ENCODE data around the gene HUNK. TPM values are rescaled to one million over a fixed set of nuclear protein-coding genes. Genes with fewer than 3 reads are reported as not detected.

HUNK gene
- total and polyA plus RNA-seq, 2 experiments from 2014 or later, result 7.1 to 10.8 TPM

DNA sequence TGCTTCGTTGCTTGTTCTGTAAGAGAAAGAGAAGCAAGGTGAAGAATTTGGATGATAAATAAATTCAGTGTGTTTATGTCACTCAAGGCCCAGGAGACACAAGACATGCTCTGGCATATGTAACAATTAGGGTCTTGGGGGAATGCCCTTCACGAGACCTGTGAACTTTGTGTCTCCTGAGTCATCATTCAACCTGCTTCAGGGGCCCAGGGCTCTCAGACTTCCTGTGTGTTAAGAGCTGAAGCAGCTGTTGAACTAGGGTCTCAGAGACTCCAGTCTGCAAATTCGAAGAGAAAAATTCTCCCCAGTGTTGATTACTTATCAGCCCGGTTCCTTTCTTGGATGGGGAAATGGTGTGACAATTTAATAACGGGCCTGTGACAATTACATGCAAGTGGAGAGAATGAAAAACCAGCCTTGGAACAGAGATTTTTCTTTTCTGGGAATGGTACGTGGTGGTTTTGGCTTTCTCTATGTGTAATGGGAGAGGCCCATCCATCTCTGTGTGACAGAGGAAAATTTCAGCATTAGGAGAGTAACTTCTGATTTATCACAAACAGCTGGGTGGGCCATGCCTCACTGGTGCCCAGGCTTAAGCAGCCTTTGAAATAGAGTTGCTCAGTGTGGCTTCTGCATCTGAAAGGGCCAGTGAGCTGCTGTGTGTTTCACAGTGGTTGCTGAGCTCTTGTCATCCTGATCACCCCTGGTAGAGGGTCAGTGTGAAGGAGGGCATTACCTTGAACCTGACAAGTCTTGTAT lies 22.4 kb downstream of the HUNK start:
- Histone ChIP-seq H3K4me1 (ENCODE audit: insufficient read depth) (peaks cover 40% of the 10 kb centered on the region), H3K79me2 (peaks cover 71% of the 10 kb centered on the region)

GRCh38 chr21:31896019-31896418 lies 23.2 kb downstream of the HUNK start:
- Histone ChIP-seq H3K36me3 (replicated peaks; ENCODE audit: insufficient read depth, low read depth) (no peaks in the 10 kb centered on the region), H3K27me3 (no peaks in the 10 kb centered on the region), H3K4me1 (ENCODE audit: insufficient read depth) (peaks cover 42% of the 10 kb centered on the region), H3K9me3 (ENCODE audit: low read depth) (no peaks in the 10 kb centered on the region), H4K20me1 (ENCODE audit: insufficient read depth, poor library complexity, severe bottlenecking) (no peaks in the 10 kb centered on the region), H3K4me3 (no peak overlapping the region), H3K79me2 (peaks cover 67% of the 10 kb centered on the region), H3K27ac (peak overlapping the region; percentile 71), H3K4me2 (no peak overlapping the region), H3K9me2 (replicated peaks; ENCODE audit: insufficient read depth) (no peaks in the 10 kb centered on the region), H2AFZ (no peak overlapping the region)
- TF ChIP-seq EZH2 (IDR thresholded peaks at IDR 0.05; ENCODE audit: borderline replicate concordance) (no peak), EZH2phosphoT487 (IDR thresholded peaks at IDR 0.05; ENCODE audit: low read depth, severe bottlenecking, unreplicated experiment) (no peak)
- TF ChIP-seq, protein P1, sequence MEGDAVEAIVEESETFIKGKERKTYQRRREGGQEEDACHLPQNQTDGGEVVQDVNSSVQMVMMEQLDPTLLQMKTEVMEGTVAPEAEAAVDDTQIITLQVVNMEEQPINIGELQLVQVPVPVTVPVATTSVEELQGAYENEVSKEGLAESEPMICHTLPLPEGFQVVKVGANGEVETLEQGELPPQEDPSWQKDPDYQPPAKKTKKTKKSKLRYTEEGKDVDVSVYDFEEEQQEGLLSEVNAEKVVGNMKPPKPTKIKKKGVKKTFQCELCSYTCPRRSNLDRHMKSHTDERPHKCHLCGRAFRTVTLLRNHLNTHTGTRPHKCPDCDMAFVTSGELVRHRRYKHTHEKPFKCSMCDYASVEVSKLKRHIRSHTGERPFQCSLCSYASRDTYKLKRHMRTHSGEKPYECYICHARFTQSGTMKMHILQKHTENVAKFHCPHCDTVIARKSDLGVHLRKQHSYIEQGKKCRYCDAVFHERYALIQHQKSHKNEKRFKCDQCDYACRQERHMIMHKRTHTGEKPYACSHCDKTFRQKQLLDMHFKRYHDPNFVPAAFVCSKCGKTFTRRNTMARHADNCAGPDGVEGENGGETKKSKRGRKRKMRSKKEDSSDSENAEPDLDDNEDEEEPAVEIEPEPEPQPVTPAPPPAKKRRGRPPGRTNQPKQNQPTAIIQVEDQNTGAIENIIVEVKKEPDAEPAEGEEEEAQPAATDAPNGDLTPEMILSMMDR (IDR thresholded peaks at IDR 0.05; ENCODE audit: poor library complexity), result no peak
- DNase-seq (ENCODE audit: low spot score), result no peak
- WGBS (ENCODE audit: low lambda C conversion rate, missing lambda C conversion rate), result 74% methylated on average over 7 of the region's 7 CpGs

More for the DNA sequence above, 22.4 kb downstream of the HUNK start:
- H3K27ac ChIP-seq, result peak overlapping the region; percentile 71
- no peaks in the 10 kb centered on the region for H3K9me2 ChIP-seq (replicated peaks; ENCODE audit: insufficient read depth)
- 51% methylated on average over 6 of the region's 6 CpGs for WGBS (ENCODE audit: low lambda C conversion rate, missing lambda C conversion rate)
- H4K20me1 ChIP-seq (ENCODE audit: insufficient read depth, poor library complexity, severe bottlenecking), result no peaks in the 10 kb centered on the region
- peak overlapping the region; percentile 47 for H3K4me2 ChIP-seq
- no peaks in the 10 kb centered on the region for H3K36me3 ChIP-seq (replicated peaks; ENCODE audit: insufficient read depth, low read depth)
- no peaks in the 10 kb centered on the region for H3K9me3 ChIP-seq (ENCODE audit: low read depth)
- H2AFZ ChIP-seq, result no peak overlapping the region
- no peaks in the 10 kb centered on the region for H3K27me3 ChIP-seq
- no peak for DNase-seq (ENCODE audit: low spot score)
- TF ChIP-seq, protein P1 (IDR thresholded peaks at IDR 0.05; ENCODE audit: poor library complexity), result no peak
- no peak for TF ChIP-seq EZH2 (IDR thresholded peaks at IDR 0.05; ENCODE audit: borderline replicate concordance)
- no peak for TF ChIP-seq EZH2phosphoT487 (IDR thresholded peaks at IDR 0.05; ENCODE audit: low read depth, severe bottlenecking, unreplicated experiment)
- H3K4me3 ChIP-seq, result no peak overlapping the region

DNA sequence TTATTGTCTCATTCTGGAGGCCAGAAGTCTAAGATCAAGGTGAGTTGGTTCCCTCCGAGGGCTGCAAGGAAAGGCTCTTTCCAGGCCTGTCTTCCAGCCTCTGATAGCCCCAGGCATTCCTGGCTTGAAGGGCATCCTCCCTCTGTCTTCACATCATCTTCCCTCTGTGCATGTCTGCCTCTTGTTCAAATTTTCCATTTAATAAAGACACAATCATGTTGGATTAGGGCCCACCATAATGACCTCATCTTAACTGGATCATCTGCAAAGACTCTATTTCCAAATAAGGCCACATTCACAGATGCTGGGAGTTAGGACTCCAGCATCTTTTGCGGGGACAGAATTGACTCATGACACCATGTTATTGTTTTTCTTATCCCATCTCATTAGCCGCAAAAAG lies 24.5 kb downstream of the HUNK start:
- Histone ChIP-seq H3K4me1 (ENCODE audit: insufficient read depth) (peaks cover 49% of the 10 kb centered on the region), H3K79me2 (peaks cover 61% of the 10 kb centered on the region), H3K4me2 (no peak overlapping the region), H2AFZ (no peak overlapping the region), H4K20me1 (ENCODE audit: insufficient read depth, poor library complexity, severe bottlenecking) (no peaks in the 10 kb centered on the region), H3K9me2 (replicated peaks; ENCODE audit: insufficient read depth) (no peaks in the 10 kb centered on the region), H3K9me3 (ENCODE audit: low read depth) (no peaks in the 10 kb centered on the region), H3K36me3 (replicated peaks; ENCODE audit: insufficient read depth, low read depth) (no peaks in the 10 kb centered on the region), H3K4me3 (no peak overlapping the region), H3K27me3 (no peaks in the 10 kb centered on the region), H3K27ac (no peak overlapping the region)
- 85% methylated on average over 3 of the region's 3 CpGs for WGBS (ENCODE audit: low lambda C conversion rate, missing lambda C conversion rate)
- no peak for DNase-seq (ENCODE audit: low spot score)
- TF ChIP-seq, protein P1 (IDR thresholded peaks at IDR 0.05; ENCODE audit: poor library complexity), result no peak
- no peak for TF ChIP-seq EZH2 (IDR thresholded peaks at IDR 0.05; ENCODE audit: borderline replicate concordance)
- TF ChIP-seq EZH2phosphoT487 (IDR thresholded peaks at IDR 0.05; ENCODE audit: low read depth, severe bottlenecking, unreplicated experiment), result no peak
